ENCODE data around the gene SLC9A3. TPM values are rescaled to one million over a fixed set of nuclear protein-coding genes. Genes with fewer than 3 reads are reported as not detected.

The SLC9A3 gene
- total RNA-seq, 1 experiment from 2014 or later: 2.5 TPM

GRCh38 chr5:527646-528628 lies 3.7 kb upstream of the SLC9A3 start:
- no peaks in the 10 kb centered on the region; the same call in 1 of the 2 replicates for H3K27me3 ChIP-seq
- no peak overlapping the region for H3K27ac ChIP-seq
- no peak overlapping the region for H3K4me3 ChIP-seq
- no peaks in the 10 kb centered on the region for H3K4me1 ChIP-seq
- DNase-seq: no peak
- no peaks in the 10 kb centered on the region for H3K9me3 ChIP-seq (replicated peaks)
- H3K36me3 ChIP-seq: no peaks in the 10 kb centered on the region

DNA sequence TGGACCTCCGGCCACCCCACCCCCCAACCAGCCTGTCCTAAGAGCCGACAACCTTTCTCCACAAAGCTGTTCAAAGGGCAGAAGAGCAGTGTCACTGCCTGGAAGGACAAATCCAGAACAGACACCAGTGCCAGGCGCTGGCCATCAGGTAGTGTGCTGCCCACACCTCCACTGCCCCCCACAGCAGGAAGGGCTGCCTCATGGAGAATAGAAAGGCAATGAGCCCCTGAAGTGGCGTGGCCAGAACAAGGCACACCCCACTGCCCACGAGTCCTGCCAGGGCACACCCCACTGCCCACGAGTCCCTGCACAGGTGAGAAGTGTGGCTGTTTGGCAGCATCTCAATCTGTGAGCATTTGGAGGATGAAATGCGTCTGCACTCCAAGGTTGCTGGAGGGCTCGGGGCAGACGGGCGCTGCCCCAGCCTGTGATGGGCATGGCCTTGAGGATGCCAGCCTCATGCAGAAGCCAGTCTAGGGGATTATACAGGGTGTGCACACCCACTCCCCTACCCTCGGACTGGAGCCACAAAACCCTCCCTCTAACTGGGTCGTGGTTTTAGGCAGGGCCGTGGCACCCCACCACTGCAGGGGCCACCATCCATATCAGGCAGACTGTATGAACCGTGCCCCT lies 2.3 kb upstream of the SLC9A3 start:
- Histone ChIP-seq H3K4me1 (no peaks in the 10 kb centered on the region), H3K36me3 (no peaks in the 10 kb centered on the region), H3K27ac (no peak overlapping the region), H3K27me3 (no peaks in the 10 kb centered on the region), H3K9me3 (replicated peaks) (no peaks in the 10 kb centered on the region), H3K4me3 (no peak overlapping the region)
- DNase-seq: no peak

DNA sequence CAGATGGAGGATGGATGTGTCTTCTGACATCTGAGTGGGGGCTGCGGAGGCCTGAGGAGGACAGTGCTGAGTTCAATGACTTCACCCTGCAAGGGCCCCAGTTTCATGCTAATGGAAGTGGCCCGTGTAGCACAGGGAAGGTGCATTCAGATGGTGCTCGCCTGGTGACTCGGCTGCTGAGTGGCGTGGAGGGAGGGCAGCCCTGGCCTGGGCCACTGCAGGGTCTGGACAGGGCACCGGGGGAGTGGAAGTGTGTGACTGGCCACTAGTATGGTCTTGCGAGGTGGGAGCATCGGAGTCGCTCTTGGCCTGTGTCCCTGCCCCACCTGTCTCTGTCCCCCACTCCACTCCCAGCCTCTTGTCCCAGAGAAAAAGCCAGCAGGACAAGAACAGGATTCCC lies 1.7 kb upstream of the SLC9A3 start:
- no peaks in the 10 kb centered on the region for H3K36me3 ChIP-seq
- DNase-seq: no peak
- no peak overlapping the region for H3K27ac ChIP-seq
- H3K4me1 ChIP-seq: no peaks in the 10 kb centered on the region
- no peaks in the 10 kb centered on the region for H3K27me3 ChIP-seq
- H3K9me3 ChIP-seq (replicated peaks): no peaks in the 10 kb centered on the region
- H3K4me3 ChIP-seq: no peak overlapping the region

- Histone ChIP-seq H3K9me3 (replicated peaks) (no peaks in the 10 kb centered on the region), H3K27me3 (no peaks in the 10 kb centered on the region), H3K27ac (no peak overlapping the region), H3K36me3 (no peaks in the 10 kb centered on the region), H3K4me1 (no peaks in the 10 kb centered on the region), H3K4me3 (no peak overlapping the region)
- DNase-seq: no peak
Measured at GRCh38 chr5:524973-525761, 918 bp upstream of the SLC9A3 start.

DNA sequence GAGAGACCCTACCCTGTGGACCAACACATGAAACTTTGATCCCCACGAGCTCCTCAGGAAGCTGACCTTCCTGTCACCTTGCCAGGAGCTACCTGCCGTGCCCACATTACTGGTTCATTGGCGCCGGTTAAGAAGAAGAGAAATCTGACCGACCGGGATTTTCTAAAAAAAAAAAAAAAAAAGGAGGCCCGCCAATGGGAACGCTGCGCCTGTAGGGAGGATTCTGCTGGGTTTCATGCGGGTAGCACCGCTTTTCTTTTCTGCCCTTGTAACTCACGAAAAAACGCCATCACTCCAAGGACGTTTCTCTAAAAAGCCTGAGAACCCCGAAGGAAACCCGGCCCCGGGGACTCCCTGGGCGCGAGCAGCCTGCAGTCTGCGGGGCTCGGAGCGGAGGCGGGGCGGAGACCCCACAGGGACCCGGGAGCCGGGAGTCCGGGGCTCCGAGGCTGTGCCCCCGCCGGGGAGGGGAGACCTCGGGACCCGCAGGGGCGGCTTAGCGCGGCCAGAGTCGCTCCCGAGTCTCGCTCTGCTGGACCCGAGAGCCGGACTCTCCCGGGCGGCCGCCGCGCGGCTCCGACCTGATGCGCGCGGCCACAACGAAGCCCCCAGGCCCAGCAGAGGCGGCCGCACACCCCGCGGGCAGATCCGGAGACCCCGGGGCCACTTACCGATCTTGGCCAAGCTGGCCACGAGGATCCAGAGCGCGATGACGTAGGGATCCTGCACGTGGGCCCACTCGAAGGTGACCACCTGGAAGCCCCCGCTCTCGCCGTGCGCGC lies 617 bp downstream of the SLC9A3 start:
- no peaks in the 10 kb centered on the region for H3K27me3 ChIP-seq
- H3K36me3 ChIP-seq: no peaks in the 10 kb centered on the region
- no peaks in the 10 kb centered on the region for H3K4me1 ChIP-seq
- H3K27ac ChIP-seq: no peak overlapping the region
- H3K9me3 ChIP-seq (replicated peaks): no peaks in the 10 kb centered on the region
- DNase-seq: no peak
- H3K4me3 ChIP-seq: no peak overlapping the region

- Histone ChIP-seq H3K4me3 (no peak overlapping the region), H3K27me3 (no peaks in the 10 kb centered on the region), H3K36me3 (no peaks in the 10 kb centered on the region), H3K27ac (no peak overlapping the region), H3K4me1 (no peaks in the 10 kb centered on the region), H3K9me3 (replicated peaks) (no peaks in the 10 kb centered on the region)
- DNase-seq: no peak
Measured at GRCh38 chr5:522899-523440, 1.3 kb downstream of the SLC9A3 start.

- no peaks in the 10 kb centered on the region for H3K9me3 ChIP-seq (replicated peaks)
- no peaks in the 10 kb centered on the region for H3K36me3 ChIP-seq
- no peak for DNase-seq
- no peaks in the 10 kb centered on the region for H3K4me1 ChIP-seq
- H3K4me3 ChIP-seq: no peak overlapping the region
- H3K27me3 ChIP-seq: no peaks in the 10 kb centered on the region
- H3K27ac ChIP-seq: no peak overlapping the region
Measured at GRCh38 chr5:522116-522515, 2.1 kb downstream of the SLC9A3 start.

DNA sequence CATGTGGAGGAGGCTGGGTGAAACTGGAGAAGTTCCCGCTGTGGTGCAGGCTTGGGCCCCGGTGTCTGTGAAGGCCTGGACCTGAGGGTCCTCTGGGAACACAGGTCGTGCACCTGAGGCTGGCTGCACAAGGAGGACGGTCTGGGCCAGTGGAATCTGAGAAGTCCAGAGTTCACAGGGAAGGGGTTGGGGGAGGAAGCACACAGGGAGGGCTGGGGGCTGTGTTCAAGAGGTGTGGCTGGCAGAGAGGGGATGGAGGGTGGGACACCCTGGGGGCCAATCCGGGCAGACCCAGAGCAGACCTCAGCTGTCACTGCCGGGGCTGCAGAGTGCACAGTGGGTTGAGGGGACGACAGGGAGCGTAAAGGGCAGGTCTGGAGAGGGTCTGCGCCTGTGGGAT lies 2.6 kb downstream of the SLC9A3 start:
- no peaks in the 10 kb centered on the region for H3K36me3 ChIP-seq
- H3K9me3 ChIP-seq (replicated peaks): no peaks in the 10 kb centered on the region
- no peak overlapping the region for H3K4me3 ChIP-seq
- H3K4me1 ChIP-seq: no peaks in the 10 kb centered on the region
- H3K27me3 ChIP-seq: no peaks in the 10 kb centered on the region
- DNase-seq: no peak
- no peak overlapping the region for H3K27ac ChIP-seq

DNA sequence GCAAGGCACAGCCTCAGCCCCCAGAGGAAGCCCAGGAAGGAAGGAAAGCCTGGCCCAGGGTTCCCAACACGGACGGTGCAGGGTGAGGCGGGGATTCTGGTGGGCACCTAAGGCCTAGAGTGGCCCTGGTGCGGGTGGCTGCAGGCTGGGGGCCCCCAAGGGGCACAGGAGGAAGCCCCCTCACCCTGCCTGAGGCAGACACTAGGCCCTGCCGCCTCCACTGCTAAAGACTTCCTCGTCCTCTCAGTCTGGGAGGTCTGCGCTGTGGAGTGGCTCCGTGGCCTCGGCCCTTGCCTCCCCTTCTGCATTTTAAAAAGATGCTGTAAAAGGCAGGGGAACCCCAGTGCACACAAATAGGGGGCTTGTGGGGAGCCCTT lies 3.4 kb downstream of the SLC9A3 start:
- Histone ChIP-seq H3K4me1 (no peaks in the 10 kb centered on the region), H3K27me3 (no peaks in the 10 kb centered on the region), H3K27ac (no peak overlapping the region), H3K9me3 (replicated peaks) (no peaks in the 10 kb centered on the region), H3K36me3 (no peaks in the 10 kb centered on the region), H3K4me3 (no peak overlapping the region)
- no peak for DNase-seq

DNA sequence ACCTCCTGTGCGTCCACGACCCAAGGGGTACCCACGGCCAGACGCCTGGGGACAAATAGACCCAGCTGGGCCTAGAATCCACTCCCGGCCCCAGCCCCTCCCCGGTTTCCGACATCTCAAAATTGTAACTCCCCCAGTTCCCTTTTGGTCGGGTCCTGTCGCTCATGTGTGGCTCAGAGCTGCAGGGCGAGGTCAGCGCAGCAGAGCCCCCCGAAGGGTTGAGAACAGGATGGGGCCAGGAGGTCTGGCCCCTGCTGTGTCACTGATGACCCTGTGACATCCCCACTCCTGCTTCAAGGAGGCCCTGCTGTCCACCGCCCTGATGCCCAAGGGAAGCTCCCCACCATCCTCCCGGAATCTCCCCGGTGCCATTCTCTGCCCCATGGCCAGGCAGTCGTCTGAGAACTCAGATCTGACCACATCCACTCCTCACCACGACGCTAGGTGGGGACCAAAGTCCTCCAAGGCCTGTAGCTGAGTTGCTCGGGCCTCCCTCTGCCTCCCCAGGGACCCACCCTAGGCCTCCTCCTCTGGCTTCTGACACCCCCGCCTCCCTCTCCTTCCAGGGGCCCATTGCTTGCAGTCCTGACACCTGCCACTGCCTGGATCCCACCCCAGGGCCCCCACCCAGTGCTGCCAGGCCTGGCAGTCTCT lies 3.9 kb downstream of the SLC9A3 start:
- Histone ChIP-seq H3K27ac (no peak overlapping the region), H3K27me3 (no peaks in the 10 kb centered on the region), H3K36me3 (no peaks in the 10 kb centered on the region), H3K4me3 (no peak overlapping the region), H3K4me1 (no peaks in the 10 kb centered on the region), H3K9me3 (replicated peaks) (no peaks in the 10 kb centered on the region)
- no peak for DNase-seq

DNA sequence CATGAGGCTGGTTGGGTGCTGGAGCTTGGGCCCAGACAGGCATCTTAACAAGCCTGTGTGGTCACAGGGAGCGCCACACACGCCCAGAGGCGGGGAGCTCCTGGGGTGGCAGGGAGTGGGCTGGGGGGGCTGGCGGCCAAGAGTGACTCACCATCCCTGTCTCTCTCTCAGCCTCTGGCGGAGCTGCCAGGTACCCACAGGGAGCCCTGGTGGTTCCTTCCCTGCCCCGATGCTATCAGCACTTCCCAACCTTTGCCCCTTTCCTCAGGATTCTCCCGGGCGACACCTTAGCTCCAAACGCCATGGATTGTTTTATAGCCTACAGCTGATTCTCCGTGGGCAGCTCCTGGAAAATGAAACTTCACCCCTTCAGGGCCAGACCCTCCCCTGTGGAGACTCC lies 5.5 kb downstream of the SLC9A3 start:
- no peaks in the 10 kb centered on the region for H3K36me3 ChIP-seq
- no peaks in the 10 kb centered on the region; the same call in 1 of the 2 replicates for H3K27me3 ChIP-seq
- DNase-seq: no peak
- H3K4me3 ChIP-seq: no peak overlapping the region
- H3K9me3 ChIP-seq (replicated peaks): no peaks in the 10 kb centered on the region
- no peak overlapping the region for H3K27ac ChIP-seq
- H3K4me1 ChIP-seq: no peaks in the 10 kb centered on the region

- no peak for DNase-seq
- no peaks in the 10 kb centered on the region for H3K36me3 ChIP-seq
- no peaks in the 10 kb centered on the region for H3K9me3 ChIP-seq (replicated peaks)
- no peak overlapping the region for H3K27ac ChIP-seq
- no peaks in the 10 kb centered on the region; the same call in 1 of the 2 replicates for H3K27me3 ChIP-seq
- H3K4me1 ChIP-seq: no peaks in the 10 kb centered on the region
- no peak overlapping the region for H3K4me3 ChIP-seq
Measured at GRCh38 chr5:517535-518100, 6.6 kb downstream of the SLC9A3 start.

- Histone ChIP-seq H3K36me3 (no peaks in the 10 kb centered on the region), H3K9me3 (replicated peaks) (no peaks in the 10 kb centered on the region), H3K4me3 (no peak overlapping the region), H3K4me1 (no peaks in the 10 kb centered on the region), H3K27me3 (no peaks in the 10 kb centered on the region; the same call in 1 of the 2 replicates), H3K27ac (no peak overlapping the region)
- no peak for DNase-seq
Measured at GRCh38 chr5:516980-517379, 7.3 kb downstream of the SLC9A3 start.

Measured in SJCRH30 (cell line).